ENCODE measurements around the gene NR2E3. TPM values are rescaled to one million over a fixed set of nuclear protein-coding genes. Genes with fewer than 3 reads are reported as not detected.

The NR2E3 gene
- total RNA-seq, 4 donors from 2014 or later = 1.3 to 1.4 (median 1.3) TPM; not detected in 1

- H3K9me3 ChIP-seq = no peaks in the 10 kb centered on the region
Measured at GRCh38 chr15:71798641-71799040, 11.7 kb upstream of the NR2E3 start.

GRCh38 chr15:71800190-71800589, 10.2 kb upstream of the NR2E3 start:
- no peaks in the 10 kb centered on the region for H3K36me3 ChIP-seq
- DNase-seq = no peak
- H3K27me3 ChIP-seq = no peaks in the 10 kb centered on the region
- no peak overlapping the region for H3K27ac ChIP-seq
- peaks cover 0 to 3% (median 0%) of the 10 kb centered on the region in 4 donors for H3K4me1 ChIP-seq
- H3K4me3 ChIP-seq = no peak overlapping the region
- TF ChIP-seq CTCF (IDR thresholded peaks at IDR 0.05) = no peak
- no peak for TF ChIP-seq POLR2A (IDR thresholded peaks at IDR 0.05)
- no peaks in the 10 kb centered on the region for H3K9me3 ChIP-seq

More at GRCh38 chr15:71798641-71799040, 11.7 kb upstream of the NR2E3 start:
- TF ChIP-seq POLR2A (IDR thresholded peaks at IDR 0.05) (no peak), CTCF (IDR thresholded peaks at IDR 0.05) (no peak)
- no peaks in the 10 kb centered on the region for H3K36me3 ChIP-seq
- H3K27me3 ChIP-seq = no peaks in the 10 kb centered on the region
- DNase-seq = no peak
- H3K4me3 ChIP-seq = no peak overlapping the region
- H3K27ac ChIP-seq = no peak overlapping the region
- H3K4me1 ChIP-seq = peaks cover 0 to 3% (median 0%) of the 10 kb centered on the region in 4 donors

GRCh38 chr15:71800835-71801745, 9.3 kb upstream of the NR2E3 start:
- peak in 1 of 3 donors; percentile 64 for DNase-seq
- TF ChIP-seq POLR2A (IDR thresholded peaks at IDR 0.05) (no peak), CTCF (IDR thresholded peaks at IDR 0.05) (peak in 5 of 6 experiments; percentile 50 to 97 (median 96))

GRCh38 chr15:71801935-71802655, 8.3 kb upstream of the NR2E3 start:
- Histone ChIP-seq H3K4me1 (peaks cover 0 to 3% (median 0%) of the 10 kb centered on the region in 4 donors), H3K36me3 (no peaks in the 10 kb centered on the region), H3K27ac (no peak overlapping the region), H3K9me3 (no peaks in the 10 kb centered on the region), H3K27me3 (no peaks in the 10 kb centered on the region), H3K4me3 (no peak overlapping the region)
- DNase-seq = no peak
- TF ChIP-seq POLR2A (IDR thresholded peaks at IDR 0.05) (no peak), CTCF (IDR thresholded peaks at IDR 0.05) (no peak)

More at GRCh38 chr15:71800835-71801745, 9.3 kb upstream of the NR2E3 start:
- Histone ChIP-seq H3K27me3 (no peaks in the 10 kb centered on the region), H3K4me1 (peaks cover 0 to 3% (median 0%) of the 10 kb centered on the region in 4 donors), H3K36me3 (no peaks in the 10 kb centered on the region), H3K4me3 (no peak overlapping the region), H3K27ac (no peak overlapping the region), H3K9me3 (no peaks in the 10 kb centered on the region)

GRCh38 chr15:71802770-71803169, 7.6 kb upstream of the NR2E3 start:
- Histone ChIP-seq H3K27ac (no peak overlapping the region), H3K27me3 (no peaks in the 10 kb centered on the region), H3K4me3 (no peak overlapping the region), H3K36me3 (no peaks in the 10 kb centered on the region), H3K4me1 (peaks cover 0 to 3% (median 0%) of the 10 kb centered on the region in 4 donors), H3K9me3 (no peaks in the 10 kb centered on the region)
- peak in 4 of 6 experiments; percentile 11 to 28 (median 16) for TF ChIP-seq CTCF (IDR thresholded peaks at IDR 0.05)
- no peak for TF ChIP-seq POLR2A (IDR thresholded peaks at IDR 0.05)
- no peak for DNase-seq

Measured in Peyer's patch (tissue), 4 donors.